GM10266 (cell line): ENCODE data around the gene OTOG.

Source experiments
- DNase-seq: peaks from one replicate; pipeline ENCODE4 v3.0.0; 2012; ENCODE audit errors: extremely low spot score
- CTCF ChIP-seq: IDR thresholded peaks from 2 replicates; pipeline ENCODE4 v1.5.1; 2012; ENCODE audit warnings: mild to moderate bottlenecking, low read depth; ENCODE audit not compliant: control insufficient read depth, insufficient read depth; ENCODE audit errors: missing control alignments

Gene OTOG

GRCh38 chr11:17609291-17610084 lies 62.4 kb downstream of the OTOG start:
- TF ChIP-seq CTCF, result no peak
- no peak for DNase-seq

- no peak for DNase-seq
- no peak for TF ChIP-seq CTCF
Measured at GRCh38 chr11:17610085-17610894, 63.2 kb downstream of the OTOG start.

GRCh38 chr11:17611049-17611448 lies 64.0 kb downstream of the OTOG start:
- DNase-seq, result no peak
- no peak for TF ChIP-seq CTCF

- TF ChIP-seq CTCF, result no peak
- DNase-seq, result no peak
Measured at GRCh38 chr11:17611503-17612220, 64.6 kb downstream of the OTOG start.

- TF ChIP-seq CTCF, result no peak
- DNase-seq, result no peak
Measured at GRCh38 chr11:17612221-17613188, 65.4 kb downstream of the OTOG start.

GRCh38 chr11:17613428-17613962 lies 66.4 kb downstream of the OTOG start:
- no peak for DNase-seq
- TF ChIP-seq CTCF, result no peak
